GM21423 (cell line): ENCODE results near the gene IGFBP3.
"Not testable (repeated sequence)": the region's sequence is repeated elsewhere in the genome, so short reads cannot be mapped to it uniquely, and the experiment has no call there.

Experiments used
- ATAC-seq: cut with Tn5 transposase; IDR thresholded peaks from one replicate; pipeline ENCODE4 v1.9.1; 2021; ENCODE audit warnings: mild to moderate bottlenecking, moderate library complexity; ENCODE audit not compliant: unreplicated experiment

The IGFBP3 gene

GRCh38 chr7:45920502-45921380 is at the start of gene IGFBP3:
Gene IGFBP3 (minus strand): TSS chr7:45921272. CDS start chr7:45921140, 132 bp downstream.
- ATAC-seq: no peak

- no peak for ATAC-seq
Measured at GRCh38 chr7:45970454-45970853, 49.4 kb upstream of the IGFBP3 start.

- ATAC-seq: no peak
Measured at GRCh38 chr7:45969940-45970339, 48.9 kb upstream of the IGFBP3 start.

GRCh38 chr7:45968856-45969541 is 47.9 kb upstream of the IGFBP3 start:
- ATAC-seq: no peak

- no peak for ATAC-seq
Measured at GRCh38 chr7:45968312-45968711, 47.2 kb upstream of the IGFBP3 start.

- ATAC-seq: no peak
Measured at GRCh38 chr7:45967591-45968157, 46.6 kb upstream of the IGFBP3 start.

- ATAC-seq: no peak
Measured at GRCh38 chr7:45962861-45963260, 41.8 kb upstream of the IGFBP3 start.

- ATAC-seq: no peak
Measured at GRCh38 chr7:45957721-45958120, 36.6 kb upstream of the IGFBP3 start.

- ATAC-seq: no peak
Measured at GRCh38 chr7:45955286-45955685, 34.2 kb upstream of the IGFBP3 start.

GRCh38 chr7:45953055-45953454 is 32.0 kb upstream of the IGFBP3 start:
- ATAC-seq: not testable (repeated sequence)

GRCh38 chr7:45944058-45944457 is 23.0 kb upstream of the IGFBP3 start:
- no peak for ATAC-seq

GRCh38 chr7:45940939-45941338 is 19.9 kb upstream of the IGFBP3 start:
- ATAC-seq: no peak

GRCh38 chr7:45940237-45940781 is 19.2 kb upstream of the IGFBP3 start:
- ATAC-seq: not testable (repeated sequence)

GRCh38 chr7:45939574-45939973 is 18.5 kb upstream of the IGFBP3 start:
- ATAC-seq: no peak

GRCh38 chr7:45938626-45939302 is 17.7 kb upstream of the IGFBP3 start:
- no peak for ATAC-seq

- ATAC-seq: no peak
Measured at GRCh38 chr7:45937862-45938261, 16.8 kb upstream of the IGFBP3 start.

- no peak for ATAC-seq
Measured at GRCh38 chr7:45937301-45937700, 16.2 kb upstream of the IGFBP3 start.

- ATAC-seq: no peak
Measured at GRCh38 chr7:45930967-45931366, 9.9 kb upstream of the IGFBP3 start.

GRCh38 chr7:45927721-45928120 is 6.6 kb upstream of the IGFBP3 start:
- ATAC-seq: no peak

- no peak for ATAC-seq
Measured at GRCh38 chr7:45924283-45924682, 3.2 kb upstream of the IGFBP3 start.

- ATAC-seq: no peak
Measured at GRCh38 chr7:45923818-45924217, 2.7 kb upstream of the IGFBP3 start.
